OCI-LY7 (cell line): ENCODE measurements around the gene ERGIC1.

Experiments used
- CTCF ChIP-seq: fragments of 200-600 bp; sonication (generic); conservative IDR thresholded peaks from 2 replicates; pipeline ENCODE4 v1.5.1; 2014; ENCODE audit warnings: mild to moderate bottlenecking, antibody characterized with exemption, low read length, moderate library complexity, mixed read lengths
- EZH2phosphoT487 ChIP-seq: fragments of 200-600 bp; sonication (generic); IDR thresholded peaks from 2 replicates; pipeline ENCODE4 v1.6.1; 2018; ENCODE audit warnings: low read depth, borderline replicate concordance, mild to moderate bottlenecking, mixed run types, antibody characterized with exemption, low read length, moderate library complexity, mixed read lengths

- TF ChIP-seq CTCF (no peak), EZH2phosphoT487 (no peak)
These were observed 116.3 kb downstream of the ERGIC1 start for GRCh38 chr5:172950176-172950965.
